Chondrocyte (in vitro differentiated cells): ENCODE results near the gene SMYD2. TPM values are rescaled to one million over a fixed set of nuclear protein-coding genes. Genes with fewer than 3 reads are reported as not detected.
A peak's percentile ranks its signal among the peaks of the same experiment; 100 is the strongest.

Experiments used
- DNase-seq: peaks from one replicate; pipeline ENCODE4 v3.0.0; 2021; ENCODE audit warnings: mixed read lengths, low spot score
- H3K27ac Mint-ChIP-seq: one replicate; pipeline ENCODE4 v1.8.0; 2021; ENCODE audit warnings: mild to moderate bottlenecking, moderate library complexity, mixed read lengths; ENCODE audit not compliant: unreplicated experiment
- H3K27me3 Mint-ChIP-seq: 2 replicates; pipeline ENCODE4 v1.8.0; 2021; ENCODE audit warnings: low read depth, mixed read lengths
- H3K36me3 Mint-ChIP-seq: 2 replicates; pipeline ENCODE4 v1.8.0; 2021; ENCODE audit warnings: low read depth, mixed read lengths
- H3K4me1 Mint-ChIP-seq: 2 replicates; pipeline ENCODE4 v1.8.0; 2021; ENCODE audit warnings: low read depth, mild to moderate bottlenecking, mixed read lengths
- H3K4me3 Mint-ChIP-seq: one replicate; pipeline ENCODE4 v1.8.0; 2021; ENCODE audit warnings: mild to moderate bottlenecking, moderate library complexity, mixed read lengths; ENCODE audit not compliant: unreplicated experiment
- H3K9me3 Mint-ChIP-seq: 2 replicates; pipeline ENCODE4 v1.8.0; 2021; ENCODE audit warnings: low read depth, mixed read lengths
- total RNA-seq: library from RNA; stranded (reverse); gene quantifications from 3 replicates; pipeline ENCODE4 v1.2.1, GENCODE V29; 2021
- TF ChIP-seq, protein P1 (sequence below): fragments of 200-600 bp; sonication (generic); IDR thresholded peaks from 2 replicates; pipeline ENCODE4 v1.5.0; 2021; ENCODE audit warnings: antibody characterized with exemption, mild to moderate bottlenecking, moderate library complexity

Gene SMYD2
- total RNA-seq, 1 donor from 2014 or later = 50.3 TPM

DNA sequence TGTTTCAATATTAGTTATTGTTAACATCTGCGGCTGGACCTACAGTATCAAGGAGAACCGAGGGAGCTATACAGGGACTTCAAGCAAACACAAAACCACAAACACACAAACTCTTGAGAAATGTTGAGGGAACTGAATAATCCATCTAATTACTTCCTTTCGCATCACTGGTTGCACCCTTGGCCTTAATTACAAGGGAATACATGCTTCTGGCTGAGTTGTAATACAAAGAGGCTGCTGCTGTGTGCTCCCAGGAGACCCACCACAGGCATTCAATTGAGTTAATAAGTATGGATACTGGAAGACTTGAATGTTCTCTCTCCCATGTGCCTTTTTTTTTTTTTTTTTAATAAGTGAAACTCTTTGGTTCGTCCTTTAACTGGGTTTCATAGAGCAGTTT is 16.8 kb upstream of the SMYD2 start:
- peaks cover 2% of the 10 kb centered on the region for H3K36me3 Mint-ChIP-seq
- H3K27me3 Mint-ChIP-seq = peaks cover 2% of the 10 kb centered on the region
- DNase-seq = no peak

DNA sequence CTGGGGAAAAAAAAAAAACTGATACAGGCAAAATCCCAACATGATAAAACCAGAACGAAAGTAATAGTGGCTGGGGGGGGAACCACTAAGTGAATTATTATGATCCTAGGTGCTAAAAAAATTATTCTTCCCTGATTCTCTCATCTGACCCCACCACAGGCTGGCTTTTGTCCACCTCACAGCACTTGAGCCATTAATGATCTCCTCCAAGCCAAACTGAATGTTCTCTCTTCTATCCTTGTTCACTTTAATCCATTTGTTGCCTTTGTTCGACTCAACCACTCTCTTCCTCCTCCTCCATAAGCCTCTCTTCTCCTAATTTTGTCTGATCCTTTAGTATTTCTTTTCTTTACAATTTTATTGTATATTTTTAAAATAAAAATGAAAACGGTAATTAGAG is 16.0 kb upstream of the SMYD2 start:
- Mint-ChIP-seq H3K4me3 (no peak overlapping the region), H3K36me3 (peaks cover 2% of the 10 kb centered on the region), H3K4me1 (peaks cover 9% of the 10 kb centered on the region), H3K27me3 (peaks cover 2% of the 10 kb centered on the region), H3K9me3 (no peaks in the 10 kb centered on the region), H3K27ac (no peak overlapping the region)
- TF ChIP-seq, protein P1, sequence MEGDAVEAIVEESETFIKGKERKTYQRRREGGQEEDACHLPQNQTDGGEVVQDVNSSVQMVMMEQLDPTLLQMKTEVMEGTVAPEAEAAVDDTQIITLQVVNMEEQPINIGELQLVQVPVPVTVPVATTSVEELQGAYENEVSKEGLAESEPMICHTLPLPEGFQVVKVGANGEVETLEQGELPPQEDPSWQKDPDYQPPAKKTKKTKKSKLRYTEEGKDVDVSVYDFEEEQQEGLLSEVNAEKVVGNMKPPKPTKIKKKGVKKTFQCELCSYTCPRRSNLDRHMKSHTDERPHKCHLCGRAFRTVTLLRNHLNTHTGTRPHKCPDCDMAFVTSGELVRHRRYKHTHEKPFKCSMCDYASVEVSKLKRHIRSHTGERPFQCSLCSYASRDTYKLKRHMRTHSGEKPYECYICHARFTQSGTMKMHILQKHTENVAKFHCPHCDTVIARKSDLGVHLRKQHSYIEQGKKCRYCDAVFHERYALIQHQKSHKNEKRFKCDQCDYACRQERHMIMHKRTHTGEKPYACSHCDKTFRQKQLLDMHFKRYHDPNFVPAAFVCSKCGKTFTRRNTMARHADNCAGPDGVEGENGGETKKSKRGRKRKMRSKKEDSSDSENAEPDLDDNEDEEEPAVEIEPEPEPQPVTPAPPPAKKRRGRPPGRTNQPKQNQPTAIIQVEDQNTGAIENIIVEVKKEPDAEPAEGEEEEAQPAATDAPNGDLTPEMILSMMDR = no peak
- DNase-seq = no peak

More for the DNA sequence above, 16.8 kb upstream of the SMYD2 start:
- Mint-ChIP-seq H3K9me3 (no peaks in the 10 kb centered on the region), H3K27ac (no peak overlapping the region), H3K4me3 (no peak overlapping the region), H3K4me1 (peaks cover 16% of the 10 kb centered on the region)
- TF ChIP-seq, protein P1 = no peak

DNA sequence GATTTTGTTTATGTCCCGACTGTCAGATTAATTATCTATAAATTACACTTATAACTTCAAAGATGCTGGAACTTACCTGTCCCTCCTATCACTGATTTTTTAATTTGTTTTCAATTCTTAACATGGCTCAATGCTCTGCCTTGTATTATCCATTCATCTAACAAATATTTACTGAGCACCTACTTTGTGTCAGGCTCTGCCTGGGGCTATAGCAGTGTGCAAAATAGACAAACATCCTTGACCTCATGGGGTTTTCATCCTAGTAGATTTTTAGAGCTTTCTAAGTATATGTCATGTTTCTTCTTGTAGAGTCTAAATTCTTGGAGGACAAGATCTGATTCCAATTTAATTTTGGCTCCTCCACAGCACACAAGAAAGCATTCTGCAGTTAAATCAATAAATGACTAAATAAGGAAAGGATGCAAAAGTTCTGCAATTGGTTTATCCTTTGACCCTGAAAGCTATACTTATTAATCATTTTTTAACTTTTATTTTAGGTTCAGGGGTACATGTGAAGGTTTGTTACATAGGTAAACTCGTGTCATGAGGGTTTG is 10.8 kb upstream of the SMYD2 start:
- no peak for DNase-seq
- TF ChIP-seq, protein P1 = no peak
- H3K27me3 Mint-ChIP-seq = peaks cover 2% of the 10 kb centered on the region
- peaks cover 20% of the 10 kb centered on the region for H3K4me1 Mint-ChIP-seq
- no peak overlapping the region for H3K4me3 Mint-ChIP-seq
- H3K36me3 Mint-ChIP-seq = no peaks in the 10 kb centered on the region
- no peaks in the 10 kb centered on the region for H3K9me3 Mint-ChIP-seq
- H3K27ac Mint-ChIP-seq = no peak overlapping the region

DNA sequence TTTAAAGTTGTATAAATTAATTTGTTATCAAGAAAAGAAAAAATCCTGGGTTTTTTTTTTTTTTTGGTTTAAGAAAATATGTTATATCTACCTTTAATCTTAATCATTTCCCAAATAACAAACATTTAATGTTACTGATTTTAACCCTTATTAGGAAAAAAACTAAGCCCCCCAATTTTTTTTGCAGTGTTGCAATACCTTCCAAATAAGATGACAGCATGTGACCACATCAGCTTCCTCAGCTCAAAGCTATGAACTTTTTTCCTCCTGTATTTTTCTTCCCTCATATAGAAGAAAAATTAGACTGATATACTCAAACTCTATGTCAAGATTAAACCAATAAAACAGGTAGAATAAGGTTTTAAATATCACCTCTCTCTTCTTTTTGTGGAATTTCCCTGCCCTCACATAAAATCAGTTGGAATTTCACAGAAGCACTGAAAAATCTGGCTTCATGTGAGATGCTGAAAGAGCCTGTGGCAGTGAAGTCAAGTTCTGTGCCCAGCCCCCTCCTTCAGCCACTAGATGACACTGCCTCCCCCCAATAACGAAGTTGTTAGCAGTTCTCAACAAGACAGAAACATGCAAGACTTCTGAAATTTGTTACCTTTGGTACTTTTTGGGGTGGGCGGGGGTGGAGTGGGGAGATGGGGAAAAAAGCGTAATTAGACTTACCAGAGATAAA is 9.6 kb upstream of the SMYD2 start:
- Mint-ChIP-seq H3K27me3 (no peaks in the 10 kb centered on the region), H3K9me3 (no peaks in the 10 kb centered on the region), H3K27ac (no peak overlapping the region), H3K4me1 (peaks cover 20% of the 10 kb centered on the region), H3K4me3 (no peak overlapping the region), H3K36me3 (no peaks in the 10 kb centered on the region)
- DNase-seq = no peak
- TF ChIP-seq, protein P1 = peak; percentile 53

DNA sequence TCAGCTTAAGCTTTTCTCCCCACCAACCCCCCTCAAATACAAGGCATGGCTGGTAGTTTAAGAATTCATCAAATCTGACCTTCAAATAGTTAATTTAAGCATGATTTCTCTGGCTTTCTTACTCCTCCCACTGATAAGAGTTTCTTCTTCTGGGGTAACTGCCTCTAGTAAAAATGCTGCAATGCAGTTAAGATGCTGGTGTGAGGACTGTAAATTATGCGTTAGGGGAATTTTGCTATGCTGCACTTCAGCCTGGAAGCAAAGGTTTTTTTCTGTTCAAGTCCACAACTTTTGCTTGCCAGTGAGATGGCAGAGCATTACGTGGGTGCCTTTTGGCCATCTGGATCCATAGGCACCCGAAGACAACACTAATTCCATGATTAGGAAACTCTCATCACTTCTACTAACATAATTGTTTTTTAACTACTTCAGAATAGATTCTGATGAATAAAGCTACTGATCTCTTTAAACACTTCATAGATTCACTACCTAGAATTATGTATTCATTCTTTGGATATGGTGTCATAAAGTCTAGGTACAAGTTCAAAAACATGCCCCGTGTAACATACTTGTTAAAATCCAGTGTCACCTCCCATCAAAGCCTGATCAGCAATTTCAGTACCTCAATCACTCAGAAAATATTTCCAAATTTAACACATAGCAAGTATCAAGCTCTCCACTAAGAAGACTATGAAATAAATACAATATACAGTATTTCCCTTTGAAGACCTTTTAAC is 8.8 kb upstream of the SMYD2 start:
- Mint-ChIP-seq H3K36me3 (no peaks in the 10 kb centered on the region), H3K9me3 (no peaks in the 10 kb centered on the region)

More for the DNA sequence above, 8.8 kb upstream of the SMYD2 start:
- H3K27ac Mint-ChIP-seq = no peak overlapping the region
- H3K4me1 Mint-ChIP-seq = peaks cover 25% of the 10 kb centered on the region
- TF ChIP-seq, protein P1 = no peak
- no peaks in the 10 kb centered on the region for H3K27me3 Mint-ChIP-seq
- H3K4me3 Mint-ChIP-seq = no peak overlapping the region
- no peak for DNase-seq
